Stimulated activated CD4-positive, alpha-beta T cell treated with anti-CD3 and anti-CD28 coated beads, Interleukin-15, amount 100 ng/mL, for 1 hour (primary cell): ENCODE results near the gene PPM1H.
"Not testable (repeated sequence)": the region's sequence is repeated elsewhere in the genome, so short reads cannot be mapped to it uniquely, and the experiment has no call there.

Source experiments
- DNase-seq, 2 donors: peaks; one replicate each; pipeline ENCODE4 v3.0.0-alpha.2; 2020; ENCODE audit warnings: low read depth in 1 of 2, low spot score in 1 of 2

PPM1H gene

GRCh38 chr12:62910549-62911169 is 24.3 kb downstream of the PPM1H start:
- DNase-seq = no peak

- DNase-seq = no peak
These were observed 25.6 kb downstream of the PPM1H start for GRCh38 chr12:62909340-62909739.

GRCh38 chr12:62908674-62909073 is 26.3 kb downstream of the PPM1H start:
- no peak for DNase-seq

GRCh38 chr12:62907561-62907960 is 27.4 kb downstream of the PPM1H start:
- DNase-seq = no peak

GRCh38 chr12:62907078-62907477 is 27.9 kb downstream of the PPM1H start:
- no peak for DNase-seq

GRCh38 chr12:62903151-62903550 is 31.8 kb downstream of the PPM1H start:
- DNase-seq = no peak

GRCh38 chr12:62900686-62901272 is 34.2 kb downstream of the PPM1H start:
- no peak for DNase-seq

GRCh38 chr12:62899568-62900390 is 35.2 kb downstream of the PPM1H start:
- no peak for DNase-seq

GRCh38 chr12:62898526-62898925 is 36.4 kb downstream of the PPM1H start:
- no peak for DNase-seq

GRCh38 chr12:62895351-62895877 is 39.5 kb downstream of the PPM1H start:
- DNase-seq = no peak

- no peak for DNase-seq
These were observed 41.7 kb downstream of the PPM1H start for GRCh38 chr12:62893276-62893675.

- DNase-seq = no peak
These were observed 43.0 kb downstream of the PPM1H start for GRCh38 chr12:62891805-62892549.

GRCh38 chr12:62888454-62889110 is 46.4 kb downstream of the PPM1H start:
- no peak for DNase-seq

- no peak for DNase-seq
These were observed 48.2 kb downstream of the PPM1H start for GRCh38 chr12:62886796-62887195.

- DNase-seq = no peak
These were observed 49.7 kb downstream of the PPM1H start for GRCh38 chr12:62885242-62885641.

- DNase-seq = not testable (repeated sequence)
These were observed 50.1 kb downstream of the PPM1H start for GRCh38 chr12:62884832-62885231.

- no peak for DNase-seq
These were observed 52.3 kb downstream of the PPM1H start for GRCh38 chr12:62882696-62883095.

GRCh38 chr12:62882140-62882539 is 52.8 kb downstream of the PPM1H start:
- DNase-seq = no peak

GRCh38 chr12:62879691-62880090 is 55.3 kb downstream of the PPM1H start:
- no peak for DNase-seq

GRCh38 chr12:62879228-62879627 is 55.7 kb downstream of the PPM1H start:
- DNase-seq = not testable (repeated sequence)

GRCh38 chr12:62878211-62878610 is 56.7 kb downstream of the PPM1H start:
- no peak for DNase-seq
